Caco-2 (cell line): Measurements from ENCODE around the gene DDX5. TPM values are rescaled to one million over a fixed set of nuclear protein-coding genes. Genes with fewer than 3 reads are reported as not detected.

Experiments used
- BruUV-seq: library from RNA; stranded (reverse); fragments of 400-500 nt; replicated peaks from 2 replicates; lab custom pipeline; 2021; lab: Mats Ljungman, UMichigan
- CTCF ChIA-PET: fragments of 300-600 bp; sonication (Branson Sonifier 250); formaldehyde crosslinking; loops from one replicate; lab custom pipeline; 2022; ENCODE audit warnings: antibody characterized with exemption; lab: Charles Lee
- POLR2A ChIA-PET: fragments of 300-600 bp; sonication (Branson Sonifier 250); formaldehyde crosslinking; loops from one replicate; lab custom pipeline; 2022; ENCODE audit warnings: antibody characterized with exemption; lab: Charles Lee
- DNase-seq, 2 experiments: peaks; one replicate each; pipeline versions ENCODE4 v3.0.0 to v3.0.0-alpha.2; 2020 to 2022
- H3K27me3 ChIP-seq: replicated peaks from 2 replicates; pipeline ENCODE4 v1.6.0; 2011; ENCODE audit warnings: low read length; ENCODE audit not compliant: control insufficient read depth, insufficient read depth
- H3K36me3 ChIP-seq: 2 replicates; pipeline ENCODE4 v1.5.1; 2011; ENCODE audit warnings: low read length; ENCODE audit not compliant: control insufficient read depth, insufficient read depth
- H3K4me1 ChIP-seq: fragments of 250-450 bp; sonication (Bioruptor Pico); 2 replicates; pipeline ENCODE4 v1.5.1; 2020; ENCODE audit warnings: mild to moderate bottlenecking
- H3K4me3 ChIP-seq: 2 replicates; pipeline ENCODE4 v1.5.1; 2011; ENCODE audit warnings: low read depth, mild to moderate bottlenecking, control low read depth, low read length
- H3K9me3 ChIP-seq: fragments of 250-450 bp; sonication (Bioruptor Pico); 2 replicates; pipeline ENCODE4 v1.5.1; 2020; ENCODE audit warnings: mild to moderate bottlenecking, moderate library complexity
- H3K27ac Mint-ChIP-seq: one replicate; pipeline ENCODE4 v1.8.0; 2022; ENCODE audit warnings: mixed read lengths; ENCODE audit not compliant: unreplicated experiment
- H3K27me3 Mint-ChIP-seq: one replicate; pipeline ENCODE4 v1.8.0; 2022; ENCODE audit warnings: mixed read lengths; ENCODE audit not compliant: insufficient read depth, unreplicated experiment
- H3K36me3 Mint-ChIP-seq: one replicate; pipeline ENCODE4 v1.8.0; 2022; ENCODE audit warnings: mild to moderate bottlenecking, mixed read lengths; ENCODE audit not compliant: insufficient read depth, unreplicated experiment
- H3K4me1 Mint-ChIP-seq: one replicate; pipeline ENCODE4 v1.8.0; 2022; ENCODE audit warnings: low read depth, mixed read lengths; ENCODE audit not compliant: unreplicated experiment
- H3K4me3 Mint-ChIP-seq: one replicate; pipeline ENCODE4 v1.8.0; 2022; ENCODE audit warnings: mild to moderate bottlenecking, moderate library complexity, mixed read lengths; ENCODE audit not compliant: unreplicated experiment
- H3K9me3 Mint-ChIP-seq: one replicate; pipeline ENCODE4 v1.8.0; 2022; ENCODE audit warnings: mixed read lengths; ENCODE audit not compliant: unreplicated experiment
- intact Hi-C: fragments of 100-400 bp; cut with micrococcal nuclease; formaldehyde crosslinking; loops from one replicate; pipeline ENCODE4 v1.10.0; 2022; ENCODE audit not compliant: unreplicated experiment
- total RNA-seq: library from RNA; stranded (reverse); gene quantifications from 2 replicates; pipeline ENCODE4 v1.2.3, GENCODE V29; 2022
- TF ChIP-seq, protein P1 (sequence below), 2 experiments: fragments of 200-600 bp in 1 of 2; IDR thresholded peaks; 1 replicate in 1 of 2; 2 replicates in 1 of 2; pipeline versions ENCODE4 v1.5.1 to v1.8.0; 2011 to 2022; ENCODE audit warnings: antibody characterized with exemption in 1 of 2, control low read depth in 1 of 2, inconsistent platforms in 1 of 2, low read depth in 1 of 2, low read length in 1 of 2, mild to moderate bottlenecking in 1 of 2, moderate library complexity in 1 of 2; ENCODE audit not compliant: insufficient read depth in 1 of 2, severe bottlenecking in 1 of 2, unreplicated experiment in 1 of 2

The DDX5 gene
- total RNA-seq, 1 experiment from 2014 or later = 648 TPM

DNA sequence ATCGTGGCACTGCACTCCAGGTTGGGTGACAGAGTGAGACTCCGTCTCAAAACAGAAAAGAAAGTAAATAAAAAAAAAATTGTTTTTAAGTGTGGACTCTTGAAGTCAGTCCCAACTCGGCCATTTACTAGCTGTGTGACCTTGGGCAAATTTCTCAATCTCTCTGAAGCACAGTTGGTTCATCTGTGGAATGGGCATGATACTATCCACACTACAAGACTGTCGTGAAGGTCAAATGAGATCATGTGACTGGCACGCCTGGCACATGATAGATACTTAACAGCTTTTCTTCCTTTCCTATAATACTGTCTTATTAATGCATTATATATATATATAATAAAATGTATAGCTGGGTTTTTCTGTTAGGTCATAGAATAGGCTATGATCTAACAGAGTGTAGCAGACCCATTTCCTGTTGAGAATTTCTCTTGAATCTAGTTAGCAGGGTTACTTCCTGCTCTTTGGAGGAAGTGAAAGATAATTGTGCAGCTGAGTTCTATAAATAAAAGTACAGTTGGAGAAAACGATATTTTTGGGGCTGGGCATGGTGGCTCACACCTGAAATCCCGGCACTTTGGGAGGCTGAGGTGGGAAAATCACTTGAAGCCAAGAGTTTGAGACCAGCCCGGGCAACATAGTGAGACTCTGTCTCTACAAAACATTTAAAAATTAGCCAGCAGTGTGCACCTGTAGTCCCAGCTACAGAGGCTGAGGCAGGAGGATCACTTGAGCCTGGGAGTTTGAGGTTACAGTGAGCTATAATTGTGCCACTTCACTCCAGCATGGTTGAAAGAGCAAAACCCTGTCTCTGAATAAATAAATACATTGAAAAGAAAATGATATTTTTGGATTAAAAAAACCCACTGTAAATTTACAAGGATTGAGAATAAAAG is 49.9 kb downstream of the DDX5 start:
- no peaks in the 10 kb centered on the region for H3K36me3 Mint-ChIP-seq
- CTCF ChIA-PET = no interaction called here
- H3K9me3 Mint-ChIP-seq = no peaks in the 10 kb centered on the region
- TF ChIP-seq, protein P1, sequence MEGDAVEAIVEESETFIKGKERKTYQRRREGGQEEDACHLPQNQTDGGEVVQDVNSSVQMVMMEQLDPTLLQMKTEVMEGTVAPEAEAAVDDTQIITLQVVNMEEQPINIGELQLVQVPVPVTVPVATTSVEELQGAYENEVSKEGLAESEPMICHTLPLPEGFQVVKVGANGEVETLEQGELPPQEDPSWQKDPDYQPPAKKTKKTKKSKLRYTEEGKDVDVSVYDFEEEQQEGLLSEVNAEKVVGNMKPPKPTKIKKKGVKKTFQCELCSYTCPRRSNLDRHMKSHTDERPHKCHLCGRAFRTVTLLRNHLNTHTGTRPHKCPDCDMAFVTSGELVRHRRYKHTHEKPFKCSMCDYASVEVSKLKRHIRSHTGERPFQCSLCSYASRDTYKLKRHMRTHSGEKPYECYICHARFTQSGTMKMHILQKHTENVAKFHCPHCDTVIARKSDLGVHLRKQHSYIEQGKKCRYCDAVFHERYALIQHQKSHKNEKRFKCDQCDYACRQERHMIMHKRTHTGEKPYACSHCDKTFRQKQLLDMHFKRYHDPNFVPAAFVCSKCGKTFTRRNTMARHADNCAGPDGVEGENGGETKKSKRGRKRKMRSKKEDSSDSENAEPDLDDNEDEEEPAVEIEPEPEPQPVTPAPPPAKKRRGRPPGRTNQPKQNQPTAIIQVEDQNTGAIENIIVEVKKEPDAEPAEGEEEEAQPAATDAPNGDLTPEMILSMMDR (IDR thresholded peaks at IDR 0.05; ENCODE audit: insufficient read depth in 1 of 2, low read depth in 1 of 2, low read length in 1 of 2, severe bottlenecking in 1 of 2, unreplicated experiment in 1 of 2) = no peak
- H3K27ac Mint-ChIP-seq = no peak overlapping the region
- H3K4me1 Mint-ChIP-seq = no peaks in the 10 kb centered on the region
- Histone ChIP-seq H3K4me1 (no peaks in the 10 kb centered on the region), H3K4me3 (no peak overlapping the region), H3K27me3 (no peaks in the 10 kb centered on the region), H3K36me3 (no peaks in the 10 kb centered on the region), H3K9me3 (no peaks in the 10 kb centered on the region)
- no peak for DNase-seq
- H3K4me3 Mint-ChIP-seq = no peak overlapping the region
- BruUV-seq = no TSS peak
- H3K27me3 Mint-ChIP-seq = no peaks in the 10 kb centered on the region
- intact Hi-C loops = no loop called here
- POLR2A ChIA-PET = no interaction called here

DNA sequence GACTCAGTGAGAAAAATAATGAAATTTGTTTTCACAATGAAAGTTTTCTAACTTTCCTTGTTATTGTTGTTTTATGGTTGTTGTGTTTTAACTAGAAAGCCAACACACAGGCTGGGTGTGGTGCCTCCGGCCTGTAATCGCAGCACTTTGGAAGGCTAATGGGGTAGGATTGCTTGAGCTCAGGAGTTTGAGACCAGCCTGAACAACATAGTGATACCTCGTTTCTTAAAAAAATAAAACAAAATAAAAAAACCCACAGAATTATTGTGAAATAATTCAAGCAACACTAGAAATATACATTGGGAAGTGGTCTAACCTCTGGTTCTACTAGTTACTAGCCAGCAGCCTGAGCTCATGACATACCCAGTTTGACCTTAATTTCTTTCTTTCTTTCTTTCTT is 56.5 kb downstream of the DDX5 start:
- CTCF ChIA-PET = interaction anchor here (0.6 kb wide), 1 partner anchor 71 kb away, joined by 3 read pairs; no protein-coding TSS in a partner anchor
- no peaks in the 10 kb centered on the region for H3K9me3 Mint-ChIP-seq
- H3K27me3 Mint-ChIP-seq = no peaks in the 10 kb centered on the region

DNA sequence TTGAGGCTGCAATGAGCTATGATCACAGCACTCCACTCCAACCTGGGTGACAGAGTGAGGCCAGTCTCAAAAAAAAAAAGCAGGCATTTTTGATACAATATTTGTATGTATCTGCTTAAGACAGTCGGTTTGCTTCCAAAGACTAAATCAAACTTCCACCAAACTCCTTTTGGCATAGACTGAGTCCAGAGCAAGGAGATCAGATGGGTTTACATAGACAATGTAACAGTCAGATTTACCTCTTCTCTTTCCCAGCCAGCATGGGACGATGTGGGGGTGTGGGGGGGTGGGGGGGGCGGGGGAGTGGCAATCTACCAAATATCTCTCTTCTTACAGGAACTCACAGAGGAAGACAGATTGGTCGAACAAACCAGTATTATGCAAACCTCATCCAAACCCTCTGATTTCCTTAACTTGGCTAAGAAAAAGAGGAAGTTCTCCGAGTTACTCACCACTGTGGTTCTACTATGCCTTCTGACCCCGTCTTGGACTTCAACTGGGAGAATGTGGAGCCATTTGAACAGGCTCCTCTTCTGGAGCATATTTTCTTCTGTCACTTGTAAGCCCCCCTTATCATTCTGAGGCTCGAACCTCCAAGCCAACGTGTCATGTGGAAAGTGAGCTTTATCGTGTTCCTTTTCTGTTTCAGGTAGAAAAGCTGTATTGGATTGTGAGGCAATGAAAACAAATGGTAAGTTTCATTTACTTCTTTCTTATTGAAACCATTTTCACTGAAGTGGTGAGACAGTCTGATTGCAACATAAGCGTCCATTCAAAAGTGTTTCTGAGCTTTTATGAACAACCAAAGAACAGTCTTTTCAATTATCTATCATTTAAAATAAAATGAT is 57.2 kb downstream of the DDX5 start, which contains the start of gene MILR1:
Gene MILR1 (plus strand): TSS at position 451 of the 848 bp plus-strand sequence. CDS start 54 bp downstream, at position 505.
- no peaks in the 10 kb centered on the region for H3K9me3 Mint-ChIP-seq
- Histone ChIP-seq H3K4me1 (no peaks in the 10 kb centered on the region), H3K27me3 (no peaks in the 10 kb centered on the region), H3K36me3 (no peaks in the 10 kb centered on the region), H3K9me3 (no peaks in the 10 kb centered on the region), H3K4me3 (no peak within 1 kb of the TSS)
- H3K4me3 Mint-ChIP-seq = no peak within 1 kb of the TSS
- no peaks in the 10 kb centered on the region for H3K4me1 Mint-ChIP-seq
- H3K27ac Mint-ChIP-seq = no peak within 1 kb of the TSS
- H3K36me3 Mint-ChIP-seq = no peaks in the 10 kb centered on the region
- intact Hi-C loops = no loop called here
- H3K27me3 Mint-ChIP-seq = no peaks in the 10 kb centered on the region
- BruUV-seq = no TSS peak
- DNase-seq = no peak
- TF ChIP-seq, protein P1 (IDR thresholded peaks at IDR 0.05; ENCODE audit: insufficient read depth in 1 of 2, low read depth in 1 of 2, low read length in 1 of 2, severe bottlenecking in 1 of 2, unreplicated experiment in 1 of 2) = no peak
- POLR2A ChIA-PET = no interaction called here
- CTCF ChIA-PET = interaction anchor here (0.6 kb wide), 1 partner anchor 70 kb away, joined by 3 read pairs; no protein-coding TSS in a partner anchor

More for the DNA sequence above, 56.5 kb downstream of the DDX5 start:
- no peak overlapping the region for H3K4me3 ChIP-seq
- no peaks in the 10 kb centered on the region for H3K4me1 ChIP-seq
- POLR2A ChIA-PET = no interaction called here
- Mint-ChIP-seq H3K36me3 (no peaks in the 10 kb centered on the region), H3K4me1 (no peaks in the 10 kb centered on the region), H3K27ac (no peak overlapping the region), H3K4me3 (no peak overlapping the region)
- BruUV-seq = no TSS peak
- H3K27me3 ChIP-seq = no peaks in the 10 kb centered on the region
- no peak for DNase-seq
- TF ChIP-seq, protein P1 (IDR thresholded peaks at IDR 0.05; ENCODE audit: insufficient read depth in 1 of 2, low read depth in 1 of 2, low read length in 1 of 2, severe bottlenecking in 1 of 2, unreplicated experiment in 1 of 2) = no peak
- intact Hi-C loops = no loop called here
- no peaks in the 10 kb centered on the region for H3K36me3 ChIP-seq
- H3K9me3 ChIP-seq = no peaks in the 10 kb centered on the region
